ENCODE data around the gene MAP7. TPM values are rescaled to one million over a fixed set of nuclear protein-coding genes. Genes with fewer than 3 reads are reported as not detected.

The MAP7 gene
- total and polyA plus RNA-seq, 11 donors: 0.86 to 3.2 (median 2.1) TPM

- peaks cover 0 to 8% (median 0%) of the 10 kb centered on the region in 9 donors for H3K27me3 ChIP-seq
- DNase-seq (no peak), ATAC-seq (no peak)
- no peak overlapping the region for H3K27ac ChIP-seq
- H3K9me3 ChIP-seq: no peaks in the 10 kb centered on the region
- H3K4me1 ChIP-seq: peaks cover 0 to 5% (median 0%) of the 10 kb centered on the region in 12 donors
- intact Hi-C loops (cut with DNase I): no loop called here
- H3K4me3 ChIP-seq: no peak overlapping the region
- H3K36me3 ChIP-seq: no peaks in the 10 kb centered on the region
- WGBS, 4 donors: 81 to 87% (median 84%) methylated on average over 4 of the region's 4 CpGs
- TF ChIP-seq CTCF (IDR thresholded peaks at IDR 0.05): no peak
- TF ChIP-seq POLR2A (IDR thresholded peaks at IDR 0.05): no peak
Measured at GRCh38 chr6:136514591-136514990, 35.6 kb downstream of the MAP7 start.

DNA sequence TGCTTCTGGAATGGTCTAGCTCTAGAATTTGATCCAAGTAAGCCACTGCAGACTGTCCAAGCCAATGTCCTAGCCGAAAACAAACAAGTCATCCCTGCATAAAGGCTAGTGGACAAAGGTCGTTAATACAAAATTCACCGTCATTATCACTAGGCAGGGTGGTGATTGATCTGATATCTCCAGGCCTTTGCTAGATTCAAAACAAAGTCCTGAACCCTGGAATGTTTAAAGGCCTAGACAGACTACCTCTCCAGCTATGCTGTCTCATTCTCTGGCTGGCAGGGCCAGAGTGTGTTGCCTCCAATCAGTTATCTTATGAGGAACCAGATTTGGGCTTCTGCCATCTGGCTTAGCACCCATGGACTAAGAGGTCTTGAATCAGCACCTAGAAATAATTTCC, 38.3 kb downstream of the MAP7 start:
- WGBS, 4 donors: 62 to 66% (median 63%) methylated on average over 3 of the region's 3 CpGs
- peaks cover 0 to 5% (median 0%) of the 10 kb centered on the region in 12 donors for H3K4me1 ChIP-seq
- H3K27me3 ChIP-seq: no peaks in the 10 kb centered on the region
- H3K4me3 ChIP-seq: no peak overlapping the region
- TF ChIP-seq CTCF (IDR thresholded peaks at IDR 0.05) (no peak), POLR2A (IDR thresholded peaks at IDR 0.05) (no peak)
- H3K27ac ChIP-seq: no peak overlapping the region
- H3K9me3 ChIP-seq: no peaks in the 10 kb centered on the region
- intact Hi-C loops (cut with DNase I): no loop called here
- no peaks in the 10 kb centered on the region for H3K36me3 ChIP-seq
- peak in 2 of 5 donors; percentile 30 to 50 for DNase-seq
- ATAC-seq: peak in 2 of 4 donors; percentile 49 to 64

DNA sequence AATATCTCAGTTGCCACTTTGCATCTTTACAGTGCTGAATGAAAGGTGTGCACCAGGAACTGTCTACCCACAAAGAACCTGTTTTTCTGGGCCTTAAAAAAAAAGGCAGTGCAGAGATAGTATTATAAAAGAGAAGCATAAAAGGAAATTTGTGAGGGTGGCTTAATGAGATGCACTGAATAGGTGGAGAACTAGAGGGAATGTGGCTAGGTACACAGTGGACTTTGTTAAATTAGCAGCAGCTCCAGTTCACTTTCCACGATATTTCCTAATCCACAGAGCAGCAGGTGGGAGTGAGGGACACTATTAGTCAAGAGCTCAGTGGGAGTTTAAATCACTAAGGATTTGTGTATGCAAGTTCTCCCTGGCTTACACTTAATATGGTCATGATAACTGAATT, 38.8 kb downstream of the MAP7 start:
- Histone ChIP-seq H3K27ac (no peak overlapping the region), H3K4me3 (no peak overlapping the region), H3K9me3 (no peaks in the 10 kb centered on the region), H3K36me3 (no peaks in the 10 kb centered on the region), H3K4me1 (peaks cover 0 to 5% (median 0%) of the 10 kb centered on the region in 12 donors), H3K27me3 (no peaks in the 10 kb centered on the region)
- 66 to 86% (median 79%) methylated on average over 1 of the region's 1 CpG for WGBS, 4 donors
- no peak for DNase-seq
- ATAC-seq: no peak
- intact Hi-C loops (cut with DNase I): no loop called here
- no peak for TF ChIP-seq CTCF (IDR thresholded peaks at IDR 0.05)
- TF ChIP-seq POLR2A (IDR thresholded peaks at IDR 0.05): no peak

- H3K36me3 ChIP-seq: no peaks in the 10 kb centered on the region
- ATAC-seq (no peak), DNase-seq (no peak)
- peaks cover 0 to 5% (median 0%) of the 10 kb centered on the region in 12 donors for H3K4me1 ChIP-seq
- WGBS, 4 donors: 75 to 83% (median 80%) methylated on average over 4 of the region's 4 CpGs
- H3K27ac ChIP-seq: no peak overlapping the region
- H3K27me3 ChIP-seq: no peaks in the 10 kb centered on the region
- TF ChIP-seq CTCF (IDR thresholded peaks at IDR 0.05) (no peak), POLR2A (IDR thresholded peaks at IDR 0.05) (no peak)
- H3K9me3 ChIP-seq: no peaks in the 10 kb centered on the region
- H3K4me3 ChIP-seq: no peak overlapping the region
- intact Hi-C loops (cut with DNase I): no loop called here
Measured at GRCh38 chr6:136510782-136511181, 39.4 kb downstream of the MAP7 start.

Data from heart left ventricle (tissue), 16 donors.